GM19324 (cell line): ENCODE measurements around the gene DDX10.

Experiments used
- ATAC-seq: cut with Tn5 transposase; IDR thresholded peaks from one replicate; pipeline ENCODE4 v1.9.1; 2021; ENCODE audit warnings: mild to moderate bottlenecking, moderate library complexity; ENCODE audit not compliant: unreplicated experiment, low FRiP score

The DDX10 gene

DNA sequence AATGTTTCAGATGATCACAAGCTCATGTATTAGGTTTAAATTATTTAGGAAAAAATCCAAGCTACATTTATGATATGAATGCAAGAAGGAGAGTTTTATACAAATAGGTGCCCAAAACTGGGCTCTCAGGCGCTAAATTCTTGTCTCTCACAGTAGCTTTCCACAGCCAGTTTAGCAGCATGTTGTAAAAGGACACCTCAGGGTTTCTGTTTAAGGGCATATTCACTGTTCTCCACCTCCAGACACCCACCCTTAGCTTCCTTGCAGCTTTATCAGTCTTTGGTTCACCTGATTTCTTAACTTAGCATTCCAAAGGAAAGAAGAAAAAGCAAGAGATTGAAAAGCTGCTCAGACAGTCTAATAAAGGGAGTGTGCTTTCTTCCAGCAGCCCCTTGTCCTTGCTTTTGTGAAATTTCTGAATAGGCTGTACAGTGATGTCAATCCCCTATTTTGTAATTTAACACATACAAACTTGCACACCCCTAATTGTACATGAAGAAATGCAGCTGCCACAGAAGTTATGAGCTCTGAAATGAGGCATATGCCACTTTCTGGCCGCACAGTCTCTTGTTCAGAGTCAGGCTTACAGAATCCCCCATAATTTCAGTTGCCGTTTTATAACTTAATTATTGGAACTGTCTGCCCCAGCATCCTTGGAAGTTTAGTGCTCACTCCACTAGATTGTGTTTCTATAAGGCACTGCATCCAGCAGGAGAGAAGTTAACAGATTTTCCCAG, 262.1 kb downstream of the DDX10 start:
- no peak for ATAC-seq

GRCh38 chr11:108927791-108928545, 263.1 kb downstream of the DDX10 start:
- no peak for ATAC-seq

GRCh38 chr11:108929241-108929640, 264.4 kb downstream of the DDX10 start:
- no peak for ATAC-seq

GRCh38 chr11:108931168-108931567, 266.3 kb downstream of the DDX10 start:
- ATAC-seq = no peak

- ATAC-seq = no peak
These were observed 268.8 kb downstream of the DDX10 start for GRCh38 chr11:108933630-108934029.

- no peak for ATAC-seq
These were observed 269.4 kb downstream of the DDX10 start for GRCh38 chr11:108934289-108934688.

DNA sequence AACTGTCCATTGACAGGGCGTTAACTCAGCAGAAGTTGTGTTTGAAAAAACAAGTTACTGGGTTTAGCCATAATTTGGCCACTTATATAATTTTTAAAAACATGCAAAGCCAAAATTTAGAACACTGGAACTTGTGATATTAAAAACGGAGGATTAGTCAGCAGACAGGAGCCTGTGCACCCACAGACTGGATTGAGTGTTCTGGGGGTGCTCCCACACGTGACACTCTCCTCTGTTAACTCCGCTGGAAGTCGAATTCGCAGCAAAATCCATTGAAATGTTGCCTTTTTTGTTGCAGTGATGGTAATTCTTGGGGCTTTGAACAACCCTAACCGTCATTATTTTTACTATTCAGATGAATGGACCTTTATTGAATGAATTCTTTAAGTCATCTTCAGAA, 269.8 kb downstream of the DDX10 start:
- ATAC-seq = no peak

DNA sequence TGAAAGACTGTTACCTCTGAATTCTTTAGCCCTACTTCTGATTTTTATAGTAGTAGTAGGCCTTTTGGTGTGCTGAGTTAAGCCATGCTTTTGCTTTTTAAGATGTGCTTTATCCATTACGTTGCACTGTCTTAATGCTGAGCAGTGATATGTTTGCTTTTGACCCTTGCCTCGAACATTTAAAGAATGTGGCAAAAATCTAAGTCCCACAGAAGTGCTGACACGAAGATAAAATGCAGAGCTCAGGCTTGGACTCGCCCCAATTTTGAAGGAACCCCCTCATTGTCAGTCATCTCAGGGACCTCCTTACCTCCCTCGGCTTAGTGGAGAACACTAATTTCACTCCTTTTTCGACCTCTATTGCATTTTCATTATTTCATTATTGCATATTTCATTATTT, 272.9 kb downstream of the DDX10 start:
- ATAC-seq = no peak

GRCh38 chr11:108938604-108939003, 273.7 kb downstream of the DDX10 start:
- no peak for ATAC-seq

DNA sequence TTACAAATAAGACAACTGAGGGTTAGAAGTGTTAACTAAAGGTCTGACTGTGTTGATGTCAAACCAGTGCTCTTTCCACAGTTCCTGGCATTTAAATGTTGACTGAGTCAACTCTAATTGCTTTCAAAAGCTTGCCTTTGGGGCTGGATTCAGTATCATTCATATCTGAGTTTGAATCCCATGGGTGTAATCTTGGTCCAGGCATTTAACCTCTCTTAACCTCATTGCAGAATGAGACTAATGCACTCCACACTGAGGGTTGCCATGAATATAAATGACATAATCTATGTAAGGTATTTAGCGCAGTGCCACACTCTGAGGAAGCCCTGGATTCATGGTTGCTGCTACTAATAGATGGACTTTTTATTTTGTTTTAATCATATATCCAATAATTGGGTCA, 274.3 kb downstream of the DDX10 start:
- ATAC-seq = no peak

DNA sequence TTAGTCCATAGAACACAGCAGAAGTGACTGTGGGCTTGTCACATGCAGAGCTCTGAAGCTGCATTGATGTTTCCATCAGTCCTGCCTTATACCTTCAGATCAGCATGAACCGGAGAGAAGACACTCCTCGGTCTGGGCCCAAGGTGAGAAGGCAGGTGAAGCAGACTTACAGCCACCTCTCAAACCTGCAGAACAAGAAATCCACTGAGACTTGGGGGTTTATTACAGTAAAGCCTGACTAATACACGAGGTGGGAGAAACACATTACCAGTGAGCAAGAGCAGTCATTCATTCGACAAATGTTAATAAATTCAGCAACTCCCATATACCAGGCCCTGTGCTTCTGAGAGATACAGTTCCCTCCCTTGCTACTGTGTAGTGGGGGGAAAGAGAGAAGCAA, 279.0 kb downstream of the DDX10 start:
- no peak for ATAC-seq

DNA sequence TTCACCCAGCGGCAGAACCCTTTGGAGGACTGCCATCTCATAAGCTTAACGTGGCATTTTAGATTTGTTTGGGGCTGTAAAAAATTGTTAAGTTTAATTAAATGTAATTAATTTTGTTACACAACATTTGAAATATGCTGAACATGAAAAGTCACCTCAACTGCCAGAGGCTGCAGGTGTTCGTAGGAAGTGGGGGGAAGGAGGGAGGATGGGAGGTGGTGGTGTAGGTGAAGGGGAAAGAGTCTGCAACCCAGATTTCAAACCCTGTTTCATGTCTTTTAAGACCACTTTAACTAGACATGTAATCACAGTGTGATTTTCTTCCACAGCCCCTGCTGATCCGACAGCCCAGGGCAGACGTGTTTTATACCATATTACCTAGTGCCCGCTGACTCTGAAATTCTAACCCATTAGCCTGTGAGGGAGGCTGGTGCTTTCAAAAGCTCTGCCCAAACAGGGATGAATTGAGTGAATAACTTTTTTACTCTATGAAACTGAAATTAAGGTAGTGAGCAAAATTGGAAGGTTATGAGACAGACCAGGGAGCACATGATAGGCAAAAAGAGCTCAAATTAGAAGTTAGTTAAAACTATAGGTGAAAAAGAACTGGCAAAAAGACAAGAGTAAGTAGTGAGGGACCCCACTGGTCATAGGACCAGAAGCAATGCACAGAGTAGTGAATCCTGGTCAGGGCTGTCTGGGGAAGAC, 279.8 kb downstream of the DDX10 start:
- no peak for ATAC-seq

GRCh38 chr11:108945341-108945740, 280.5 kb downstream of the DDX10 start:
- no peak for ATAC-seq

GRCh38 chr11:108947654-108948570, 283.0 kb downstream of the DDX10 start:
- ATAC-seq = no peak

DNA sequence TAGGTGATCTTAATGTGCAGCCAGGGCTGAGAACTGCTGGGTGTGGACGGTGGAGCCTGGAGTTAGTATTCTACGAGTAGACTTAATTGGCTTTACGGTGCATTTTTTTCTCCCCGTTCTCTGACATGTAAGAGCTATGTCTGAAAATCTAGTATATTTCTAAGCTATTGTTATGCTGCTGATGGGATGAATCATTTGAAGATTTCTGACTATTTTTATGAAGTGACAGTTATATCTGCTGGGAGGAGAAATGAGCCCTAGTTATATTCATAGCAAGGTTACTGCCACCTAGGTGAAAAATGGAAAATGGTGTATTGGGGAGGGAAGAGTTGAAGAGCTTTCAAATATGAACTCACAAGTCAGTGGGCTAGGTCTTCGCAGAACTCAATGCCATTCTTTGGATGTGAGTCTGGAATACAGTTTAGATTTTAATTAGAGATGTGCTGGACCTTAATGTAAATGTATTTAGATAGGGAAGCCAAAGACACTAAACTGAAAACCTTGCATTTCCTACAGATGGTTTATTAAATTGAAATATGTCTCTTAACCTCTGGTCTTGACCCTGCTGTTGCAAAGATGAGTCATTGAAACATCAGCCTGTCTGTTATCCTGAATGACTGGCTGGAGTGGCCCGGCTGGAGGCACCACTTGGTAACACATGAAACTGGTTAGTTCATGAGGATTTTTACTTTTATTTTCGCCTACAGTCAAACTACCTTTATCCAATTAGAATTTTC, 293.7 kb downstream of the DDX10 start:
- ATAC-seq = peak; percentile 53

DNA sequence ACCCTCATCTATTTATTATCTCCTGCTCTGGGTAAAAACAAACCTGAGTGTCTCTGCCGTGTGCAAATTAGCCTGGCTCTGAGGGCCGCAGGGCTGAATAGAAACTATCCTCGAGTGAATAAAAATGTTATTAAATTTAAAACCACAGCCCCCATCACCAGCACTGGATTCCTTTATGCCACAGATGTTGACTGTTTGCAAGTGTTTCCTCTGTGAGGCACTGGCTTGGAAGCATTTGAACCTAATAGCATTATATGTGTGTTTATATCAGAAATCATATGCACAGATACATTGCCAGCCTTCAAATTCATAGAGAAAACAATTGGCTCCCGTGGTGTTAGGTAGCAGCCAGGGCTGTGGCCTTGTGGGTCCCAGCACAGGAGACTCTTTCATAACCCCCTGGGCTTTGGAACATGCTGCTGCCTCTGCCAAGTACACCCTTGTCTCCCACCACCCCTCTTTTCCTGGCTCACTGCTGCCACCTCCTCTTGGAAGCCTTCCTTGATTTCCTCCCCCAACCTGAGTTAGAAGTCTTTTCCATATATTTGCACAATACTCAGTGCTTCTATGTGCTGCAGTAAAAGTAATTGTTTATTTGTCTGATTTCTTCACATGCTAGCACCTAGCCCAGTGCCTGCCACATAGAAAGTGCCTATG, 294.4 kb downstream of the DDX10 start:
- no peak for ATAC-seq

DNA sequence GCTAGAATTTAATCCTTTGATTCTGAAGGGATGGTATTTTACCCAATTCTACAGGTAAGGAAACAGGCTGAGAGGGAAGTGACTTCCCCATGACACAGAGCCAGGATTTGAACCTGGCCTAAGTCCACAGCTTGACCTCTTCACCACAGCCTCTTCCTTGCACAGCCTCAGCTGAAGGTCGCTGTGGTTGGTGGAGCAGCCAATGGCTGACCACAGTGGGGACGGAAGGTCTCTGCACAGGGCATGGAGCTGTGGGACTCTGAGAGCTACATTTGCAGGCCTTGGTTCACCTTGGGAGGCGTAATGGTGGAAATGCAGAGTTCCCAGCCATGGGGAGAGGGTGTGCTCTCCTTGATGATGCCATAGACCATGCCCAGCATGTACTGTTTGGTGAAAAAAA, 295.0 kb downstream of the DDX10 start:
- no peak for ATAC-seq

DNA sequence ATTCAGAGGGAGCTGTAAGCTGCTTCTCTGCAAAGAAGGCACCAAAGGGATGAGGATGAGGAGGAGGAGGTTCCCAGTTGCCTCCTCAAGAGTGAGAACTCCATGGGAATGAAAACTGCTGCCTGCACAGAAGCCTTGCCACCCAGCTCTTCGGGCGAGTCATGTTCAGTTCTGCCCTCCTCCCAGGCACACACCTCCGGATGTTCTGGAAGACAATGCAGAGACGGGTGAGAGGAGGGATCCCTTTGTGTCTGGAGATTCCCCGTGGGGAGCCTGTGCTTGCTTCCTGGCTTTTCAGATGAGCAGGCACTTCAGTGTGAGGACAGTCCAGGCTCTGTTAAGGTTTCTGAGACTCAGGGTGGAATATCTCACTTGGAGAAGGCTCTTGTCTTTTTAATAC, 295.6 kb downstream of the DDX10 start:
- ATAC-seq = no peak

DNA sequence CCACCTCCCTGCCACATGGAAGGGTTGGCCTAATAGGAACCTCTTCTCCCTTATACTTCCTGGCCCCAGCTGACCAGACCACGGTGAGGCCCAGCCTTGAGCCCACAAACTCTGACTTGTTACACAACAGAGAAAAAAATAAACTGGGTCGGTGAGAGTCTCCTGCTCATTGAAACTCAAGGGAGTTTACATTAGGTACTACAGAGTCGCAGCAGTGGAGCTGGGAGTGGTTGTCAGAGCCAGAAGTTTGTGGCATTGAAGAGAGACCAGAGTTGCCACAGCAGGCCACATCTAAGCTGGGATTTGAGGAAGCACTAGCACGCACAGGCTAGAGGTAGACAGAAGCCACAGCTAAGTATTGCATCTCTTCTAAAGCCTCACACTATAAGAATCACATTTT, 296.2 kb downstream of the DDX10 start:
- ATAC-seq = no peak
